Head of caudate nucleus (tissue), 42 donors: ENCODE measurements around the gene PCNX2.
A peak's percentile ranks its signal among the peaks of the same experiment; 100 is the strongest.

Experiments used
- DNase-seq, 42 donors: peaks; one replicate each; pipeline versions ENCODE4 v3.0.0 to v3.0.0-alpha.2; 2020 to 2021; ENCODE audit warnings: mixed read lengths in 7 of 42
- intact Hi-C: fragments of 100-400 bp; cut with DNase I; formaldehyde crosslinking; loops from one replicate; pipeline ENCODE4 v1.15.0; 2022

The PCNX2 gene

DNA sequence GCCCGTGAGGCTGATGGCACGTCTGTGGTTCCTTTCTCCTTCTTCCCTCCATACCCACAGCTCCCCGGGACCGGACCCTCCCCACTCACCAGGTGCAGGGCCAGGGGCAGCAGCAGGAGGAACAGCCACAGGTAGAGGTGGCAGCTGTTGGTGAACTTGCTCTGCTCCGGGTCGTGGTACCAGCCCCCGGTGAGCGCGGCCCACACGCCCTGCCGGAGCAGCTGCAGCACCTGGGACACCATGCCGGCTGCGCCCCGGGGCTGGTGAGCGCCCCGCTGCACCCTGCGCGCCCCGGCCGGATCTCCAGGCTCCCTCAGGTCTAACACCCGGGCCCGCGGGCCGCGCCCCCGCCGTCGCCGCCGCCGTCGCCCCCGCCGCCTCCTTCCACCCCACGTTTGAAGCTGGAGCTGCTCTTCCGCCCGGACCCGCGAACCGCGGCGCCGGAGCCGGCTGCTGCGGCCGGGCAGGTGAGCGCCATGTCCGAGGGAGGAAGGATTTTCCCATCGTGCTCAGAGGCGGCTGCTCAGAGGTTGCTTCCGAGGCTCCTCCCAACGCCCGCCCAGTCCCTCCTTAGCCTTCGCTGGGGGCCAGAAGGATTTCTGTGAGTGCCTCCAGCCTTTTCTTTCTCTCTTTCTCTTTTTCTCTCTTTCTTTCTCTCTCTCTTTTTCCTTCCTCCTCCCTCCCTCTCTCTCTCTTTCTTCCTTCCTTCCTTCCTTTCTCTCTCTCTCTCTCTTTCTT is at the start of gene PCNX2:
Gene PCNX2 (minus strand): TSS at position 489 of the 738 bp plus-strand sequence. CDS start 247 bp downstream, at position 242.
- intact Hi-C loops: no loop called here
- peak; percentile 43 to 93 (median 76) for DNase-seq

GRCh38 chr1:233343262-233343661 is 47.7 kb upstream of the PCNX2 start:
- intact Hi-C loops: no loop called here
- DNase-seq: no peak

GRCh38 chr1:233342086-233342485 is 46.6 kb upstream of the PCNX2 start:
- DNase-seq: no peak
- intact Hi-C loops: no loop called here

DNA sequence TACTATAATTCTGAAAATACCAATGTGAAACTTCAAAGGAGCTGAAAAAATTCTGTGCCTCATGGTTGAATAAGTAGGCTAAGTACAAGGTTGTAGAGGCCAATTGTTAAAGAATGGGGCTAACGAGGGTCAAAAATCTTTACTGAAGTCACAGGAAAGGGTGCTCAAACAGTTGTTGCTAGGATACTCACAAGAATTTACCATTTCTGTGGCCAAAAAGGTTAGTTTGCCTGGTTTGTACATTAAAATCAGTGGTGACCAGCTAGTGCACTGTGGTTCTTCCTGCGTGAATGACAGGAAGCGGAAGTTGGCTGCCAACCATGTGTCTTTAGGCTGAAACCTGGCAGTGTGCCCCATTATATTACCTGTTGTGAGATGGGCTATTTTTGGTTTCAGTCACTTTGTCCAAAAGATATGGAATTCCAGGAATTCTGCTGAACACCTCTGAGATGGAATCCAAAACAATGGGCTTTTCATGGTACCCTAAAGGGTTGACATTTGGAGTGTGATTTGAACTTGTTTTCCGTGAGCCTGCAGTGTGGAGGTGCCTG is 45.5 kb upstream of the PCNX2 start:
- intact Hi-C loops: no loop called here
- no peak for DNase-seq

DNA sequence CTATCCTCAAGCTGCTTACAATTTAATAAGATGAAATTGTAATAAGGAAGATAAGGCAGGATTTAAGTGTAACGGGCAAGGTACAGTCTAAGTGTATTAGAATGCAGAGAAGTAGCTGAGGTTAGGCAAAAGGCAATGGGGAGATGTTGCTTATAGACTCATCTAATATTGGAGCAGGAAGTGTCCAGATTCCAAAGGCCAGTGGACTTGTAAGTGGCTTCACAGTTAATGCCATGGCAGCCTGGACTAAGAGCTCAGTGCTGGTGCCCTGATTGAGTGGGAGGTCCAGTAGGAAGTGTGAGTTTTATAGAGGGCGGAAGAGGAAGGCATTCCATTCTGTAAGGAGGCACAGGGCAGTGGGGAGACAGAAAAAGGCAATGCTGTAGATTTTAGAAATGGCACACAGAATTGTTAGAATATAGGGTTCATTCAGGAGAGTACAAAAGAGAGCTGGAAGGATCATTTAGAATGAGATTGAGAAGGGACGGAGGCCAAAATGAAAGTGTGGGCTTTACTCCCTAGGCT is 44.6 kb upstream of the PCNX2 start:
- intact Hi-C loops: no loop called here

GRCh38 chr1:233338102-233338501 is 42.6 kb upstream of the PCNX2 start:
- intact Hi-C loops: no loop called here
- DNase-seq: no peak

More for the DNA sequence above, 44.6 kb upstream of the PCNX2 start:
- no peak for DNase-seq

- intact Hi-C loops: no loop called here
- DNase-seq: no peak
These were observed 42.0 kb upstream of the PCNX2 start for GRCh38 chr1:233337505-233337904.

GRCh38 chr1:233336554-233337456 is 41.3 kb upstream of the PCNX2 start:
- intact Hi-C loops: no loop called here
- DNase-seq: no peak

DNA sequence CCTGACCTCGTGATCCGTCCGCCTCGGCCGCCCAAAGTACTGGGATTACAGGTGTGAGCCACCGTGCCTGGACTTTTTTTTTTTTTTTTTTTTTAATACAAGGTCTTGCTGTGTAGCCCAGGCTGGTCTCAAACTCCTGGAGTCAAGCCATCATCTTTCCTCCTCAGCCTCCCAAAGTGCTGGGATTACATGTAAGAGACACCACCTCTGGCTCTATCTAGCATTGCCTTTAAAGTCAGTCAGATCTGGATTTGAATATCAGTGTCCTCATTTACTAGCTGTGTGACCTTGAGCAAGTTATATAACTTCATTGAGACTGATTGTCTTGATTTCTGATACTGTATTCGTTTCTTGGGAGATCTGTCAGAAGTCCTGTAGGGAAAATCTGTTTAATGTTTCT is 38.6 kb upstream of the PCNX2 start:
- intact Hi-C loops: no loop called here

GRCh38 chr1:233333086-233333485 is 37.6 kb upstream of the PCNX2 start:
- intact Hi-C loops: no loop called here
- no peak for DNase-seq

More for the DNA sequence above, 38.6 kb upstream of the PCNX2 start:
- DNase-seq: no peak

DNA sequence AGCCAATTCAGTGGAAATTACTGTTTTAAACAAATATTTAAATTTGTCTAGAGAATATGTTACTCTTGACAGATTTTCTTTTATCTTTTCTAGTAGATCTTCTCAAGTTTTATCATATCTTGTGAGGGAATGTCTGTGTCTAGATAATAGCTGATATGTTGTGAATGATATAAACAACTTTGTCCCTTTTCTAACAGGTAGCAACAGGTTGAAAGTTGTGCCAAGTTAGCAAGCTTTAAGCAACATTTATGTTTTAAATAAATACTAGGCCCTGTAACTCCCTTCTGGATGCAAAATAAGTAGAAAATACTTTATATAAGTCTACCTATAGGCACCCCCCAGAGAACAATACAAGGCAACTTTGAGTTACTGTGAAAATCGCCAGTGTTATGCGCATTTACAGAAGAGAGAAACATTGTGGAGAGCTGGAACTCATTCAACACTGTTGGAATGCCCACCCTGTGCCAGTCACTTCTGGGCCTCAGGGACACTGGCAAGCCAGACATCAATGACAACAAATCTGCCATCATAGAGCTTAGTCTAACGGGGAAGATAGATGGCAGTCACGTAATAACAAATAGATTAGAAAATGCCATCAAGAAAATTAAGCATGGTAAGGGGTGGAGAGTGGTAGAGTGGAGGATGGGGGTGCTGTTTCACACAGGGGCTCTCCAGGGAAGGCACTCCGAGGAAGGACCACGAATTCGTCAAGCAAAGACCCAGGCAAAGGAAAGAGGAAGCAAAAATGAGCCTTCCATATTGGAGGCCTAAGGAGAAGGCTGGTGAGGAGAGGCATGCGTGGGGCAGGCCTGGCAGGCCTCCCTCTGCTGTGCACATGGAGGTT is 36.4 kb upstream of the PCNX2 start:
- DNase-seq: no peak

DNA sequence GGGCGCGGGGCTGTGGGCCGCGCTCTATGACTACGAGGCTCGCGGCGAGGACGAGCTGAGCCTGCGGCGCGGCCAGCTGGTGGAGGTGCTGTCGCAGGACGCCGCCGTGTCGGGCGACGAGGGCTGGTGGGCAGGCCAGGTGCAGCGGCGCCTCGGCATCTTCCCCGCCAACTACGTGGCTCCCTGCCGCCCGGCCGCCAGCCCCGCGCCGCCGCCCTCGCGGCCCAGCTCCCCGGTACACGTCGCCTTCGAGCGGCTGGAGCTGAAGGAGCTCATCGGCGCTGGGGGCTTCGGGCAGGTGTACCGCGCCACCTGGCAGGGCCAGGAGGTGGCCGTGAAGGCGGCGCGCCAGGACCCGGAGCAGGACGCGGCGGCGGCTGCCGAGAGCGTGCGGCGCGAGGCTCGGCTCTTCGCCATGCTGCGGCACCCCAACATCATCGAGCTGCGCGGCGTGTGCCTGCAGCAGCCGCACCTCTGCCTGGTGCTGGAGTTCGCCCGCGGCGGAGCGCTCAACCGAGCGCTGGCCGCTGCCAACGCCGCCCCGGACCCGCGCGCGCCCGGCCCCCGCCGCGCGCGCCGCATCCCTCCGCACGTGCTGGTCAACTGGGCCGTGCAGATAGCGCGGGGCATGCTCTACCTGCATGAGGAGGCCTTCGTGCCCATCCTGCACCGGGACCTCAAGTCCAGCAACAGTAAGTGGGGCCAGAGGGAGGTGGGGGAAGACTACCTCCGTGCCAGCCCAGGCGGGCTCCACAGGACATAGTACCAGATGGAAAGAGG is 32.8 kb upstream of the PCNX2 start:
- intact Hi-C loops: no loop called here
- DNase-seq: peak in 30 of 42 donors; percentile 6 to 53 (median 22)

More for the DNA sequence above, 36.4 kb upstream of the PCNX2 start:
- intact Hi-C loops: no loop called here

- intact Hi-C loops: no loop called here
- peak in 1 of 42 donors; percentile 3 for DNase-seq
These were observed 32.2 kb upstream of the PCNX2 start, which contains the start of gene MAP3K21 for GRCh38 chr1:233327651-233328141. MAP3K21 (plus strand) TSS chr1:233327724; CDS start chr1:233328029, 305 bp downstream.

- peak; percentile 54 to 92 (median 80) for DNase-seq
- intact Hi-C loops: no loop called here
These were observed 31.5 kb upstream of the PCNX2 start for GRCh38 chr1:233326811-233327650.

DNA sequence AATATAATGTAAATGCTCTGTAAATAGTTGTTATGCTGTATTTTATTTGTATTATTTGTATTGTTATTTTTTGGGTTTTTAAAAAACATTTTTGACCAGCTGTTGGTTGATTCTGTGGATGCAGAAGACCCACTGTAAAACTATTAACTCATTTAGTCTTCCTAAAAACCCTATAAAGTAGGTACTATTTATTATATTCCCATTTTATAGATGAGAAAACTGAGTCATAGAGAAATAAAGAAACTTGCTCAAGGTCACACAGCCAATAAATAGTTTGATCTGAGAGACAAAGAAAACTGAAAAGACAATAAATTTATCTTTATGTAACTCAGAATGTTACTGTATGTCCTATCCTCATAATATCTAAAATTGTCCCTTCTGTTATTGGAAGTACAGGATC is 30.8 kb upstream of the PCNX2 start:
- intact Hi-C loops: no loop called here
- no peak for DNase-seq

- intact Hi-C loops: no loop called here
- no peak for DNase-seq
These were observed 28.2 kb upstream of the PCNX2 start for GRCh38 chr1:233323718-233324117.

GRCh38 chr1:233320023-233320422 is 24.5 kb upstream of the PCNX2 start:
- intact Hi-C loops: no loop called here
- DNase-seq: no peak
